OCI-LY1 (cell line): ENCODE results near the gene PCBP3.

Source experiments
- H2AFZ ChIP-seq: fragments of 200-600 bp; sonication (generic), shearing (Covaris generic); 2 replicates; pipeline ENCODE4 v1.6.0; 2014; ENCODE audit warnings: antibody characterized with exemption, mild to moderate bottlenecking, low read length
- H3F3A ChIP-seq: fragments of 200-600 bp; sonication (generic), shearing (Covaris generic); 2 replicates; pipeline ENCODE4 v1.6.0; 2014; ENCODE audit warnings: mild to moderate bottlenecking, antibody characterized with exemption, low read length, moderate library complexity; ENCODE audit not compliant: insufficient read depth
- H3K27ac ChIP-seq: fragments of 200-600 bp; sonication (generic); 2 replicates; pipeline ENCODE4 v1.5.1; 2014; ENCODE audit warnings: low read length, mixed run types, mild to moderate bottlenecking, low read depth; ENCODE audit not compliant: poor library complexity, severe bottlenecking
- H3K27me3 ChIP-seq: fragments of 200-600 bp; sonication (generic); 2 replicates; pipeline ENCODE4 v1.6.0; 2014; ENCODE audit warnings: antibody characterized with exemption, mild to moderate bottlenecking, low read length, moderate library complexity; ENCODE audit not compliant: insufficient read depth
- H3K36me3 ChIP-seq: fragments of 200-600 bp; sonication (generic); 2 replicates; pipeline ENCODE4 v1.6.1; 2014; ENCODE audit warnings: mild to moderate bottlenecking, antibody characterized with exemption, low read length, moderate library complexity, mixed read lengths; ENCODE audit not compliant: insufficient read depth
- H3K4me1 ChIP-seq: fragments of 200-600 bp; sonication (generic); 2 replicates; pipeline ENCODE4 v1.5.1; 2014; ENCODE audit warnings: mild to moderate bottlenecking, low read length, moderate library complexity; ENCODE audit not compliant: insufficient read depth, severe bottlenecking
- H3K4me2 ChIP-seq: fragments of 200-600 bp; sonication (generic), shearing (Covaris generic); 2 replicates; pipeline ENCODE4 v1.6.1; 2014; ENCODE audit warnings: low read length
- H3K4me3 ChIP-seq: fragments of 200-600 bp; sonication (generic); 2 replicates; pipeline ENCODE4 v1.5.1; 2014; ENCODE audit warnings: low read length, low read depth, mild to moderate bottlenecking, mixed read lengths; ENCODE audit not compliant: poor library complexity, severe bottlenecking
- H3K79me2 ChIP-seq: fragments of 200-600 bp; shearing (Covaris generic); 2 replicates; pipeline ENCODE4 v1.6.1; 2016; ENCODE audit warnings: mixed run types, low read length, mixed read lengths; ENCODE audit not compliant: insufficient read depth
- H3K9ac ChIP-seq: fragments of 200-600 bp; sonication (generic), shearing (Covaris generic); 2 replicates; pipeline ENCODE4 v1.6.1; 2014; ENCODE audit warnings: mild to moderate bottlenecking, low read length, mixed read lengths
- H3K9me2 ChIP-seq: fragments of 200-600 bp; sonication (generic), shearing (Covaris generic); 2 replicates; pipeline ENCODE4 v1.6.1; 2014; ENCODE audit warnings: low read depth, mild to moderate bottlenecking, low read length, mixed read lengths
- H3K9me3 ChIP-seq: fragments of 200-600 bp; shearing (Covaris generic); 2 replicates; pipeline ENCODE4 v1.6.1; 2014; ENCODE audit warnings: low read length, mixed read lengths
- H4K20me1 ChIP-seq: fragments of 200-600 bp; sonication (generic), shearing (Covaris generic); 2 replicates; pipeline ENCODE4 v1.6.0; 2016; ENCODE audit warnings: mild to moderate bottlenecking, low read length; ENCODE audit not compliant: insufficient read depth
- EZH2 ChIP-seq: fragments of 200-600 bp; sonication (generic), shearing (Covaris generic); IDR thresholded peaks from 2 replicates; pipeline ENCODE4 v1.8.0; 2017; ENCODE audit warnings: borderline replicate concordance, mixed run types, mild to moderate bottlenecking, antibody characterized with exemption, low read length, moderate library complexity, mixed read lengths
- TF ChIP-seq, protein P1 (sequence below): fragments of 200-600 bp; sonication (generic), shearing (Covaris generic); IDR thresholded peaks from 2 replicates; pipeline ENCODE4 v1.5.1; 2017; ENCODE audit warnings: mild to moderate bottlenecking, antibody characterized with exemption, low read length, moderate library complexity, mixed read lengths

Gene PCBP3

DNA sequence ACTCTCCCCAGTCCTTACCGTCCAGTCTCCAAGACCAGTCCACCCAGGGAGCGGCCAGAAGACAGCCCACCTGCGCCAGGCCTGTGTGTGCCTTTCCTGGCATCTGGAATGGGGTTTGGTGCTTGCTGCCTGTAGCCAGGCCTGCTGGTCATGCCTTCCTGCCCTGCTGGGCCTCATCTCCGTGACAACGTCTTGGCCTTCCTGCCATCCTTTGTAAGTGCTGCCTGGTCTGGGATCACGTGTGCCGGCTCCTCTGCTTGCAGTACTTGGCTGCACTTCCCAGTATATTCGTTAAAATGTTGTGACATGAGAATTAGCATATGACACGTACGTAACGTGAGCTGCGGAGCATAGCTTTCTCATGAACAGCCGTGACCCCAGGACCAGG is 192.7 kb downstream of the PCBP3 start:
- Histone ChIP-seq H2AFZ (no peak overlapping the region), H3K4me1 (no peaks in the 10 kb centered on the region), H3K4me3 (no peak overlapping the region), H3K9ac (no peak overlapping the region), H3F3A (no peaks in the 10 kb centered on the region), H3K27ac (no peak overlapping the region), H3K36me3 (no peaks in the 10 kb centered on the region), H3K4me2 (no peak overlapping the region), H3K9me3 (peaks cover 2% of the 10 kb centered on the region; the same call in 1 of the 2 replicates), H3K79me2 (no peaks in the 10 kb centered on the region), H4K20me1 (no peaks in the 10 kb centered on the region), H3K9me2 (no peaks in the 10 kb centered on the region), H3K27me3 (no peaks in the 10 kb centered on the region)
- TF ChIP-seq, protein P1, sequence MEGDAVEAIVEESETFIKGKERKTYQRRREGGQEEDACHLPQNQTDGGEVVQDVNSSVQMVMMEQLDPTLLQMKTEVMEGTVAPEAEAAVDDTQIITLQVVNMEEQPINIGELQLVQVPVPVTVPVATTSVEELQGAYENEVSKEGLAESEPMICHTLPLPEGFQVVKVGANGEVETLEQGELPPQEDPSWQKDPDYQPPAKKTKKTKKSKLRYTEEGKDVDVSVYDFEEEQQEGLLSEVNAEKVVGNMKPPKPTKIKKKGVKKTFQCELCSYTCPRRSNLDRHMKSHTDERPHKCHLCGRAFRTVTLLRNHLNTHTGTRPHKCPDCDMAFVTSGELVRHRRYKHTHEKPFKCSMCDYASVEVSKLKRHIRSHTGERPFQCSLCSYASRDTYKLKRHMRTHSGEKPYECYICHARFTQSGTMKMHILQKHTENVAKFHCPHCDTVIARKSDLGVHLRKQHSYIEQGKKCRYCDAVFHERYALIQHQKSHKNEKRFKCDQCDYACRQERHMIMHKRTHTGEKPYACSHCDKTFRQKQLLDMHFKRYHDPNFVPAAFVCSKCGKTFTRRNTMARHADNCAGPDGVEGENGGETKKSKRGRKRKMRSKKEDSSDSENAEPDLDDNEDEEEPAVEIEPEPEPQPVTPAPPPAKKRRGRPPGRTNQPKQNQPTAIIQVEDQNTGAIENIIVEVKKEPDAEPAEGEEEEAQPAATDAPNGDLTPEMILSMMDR: no peak
- TF ChIP-seq EZH2: no peak

DNA sequence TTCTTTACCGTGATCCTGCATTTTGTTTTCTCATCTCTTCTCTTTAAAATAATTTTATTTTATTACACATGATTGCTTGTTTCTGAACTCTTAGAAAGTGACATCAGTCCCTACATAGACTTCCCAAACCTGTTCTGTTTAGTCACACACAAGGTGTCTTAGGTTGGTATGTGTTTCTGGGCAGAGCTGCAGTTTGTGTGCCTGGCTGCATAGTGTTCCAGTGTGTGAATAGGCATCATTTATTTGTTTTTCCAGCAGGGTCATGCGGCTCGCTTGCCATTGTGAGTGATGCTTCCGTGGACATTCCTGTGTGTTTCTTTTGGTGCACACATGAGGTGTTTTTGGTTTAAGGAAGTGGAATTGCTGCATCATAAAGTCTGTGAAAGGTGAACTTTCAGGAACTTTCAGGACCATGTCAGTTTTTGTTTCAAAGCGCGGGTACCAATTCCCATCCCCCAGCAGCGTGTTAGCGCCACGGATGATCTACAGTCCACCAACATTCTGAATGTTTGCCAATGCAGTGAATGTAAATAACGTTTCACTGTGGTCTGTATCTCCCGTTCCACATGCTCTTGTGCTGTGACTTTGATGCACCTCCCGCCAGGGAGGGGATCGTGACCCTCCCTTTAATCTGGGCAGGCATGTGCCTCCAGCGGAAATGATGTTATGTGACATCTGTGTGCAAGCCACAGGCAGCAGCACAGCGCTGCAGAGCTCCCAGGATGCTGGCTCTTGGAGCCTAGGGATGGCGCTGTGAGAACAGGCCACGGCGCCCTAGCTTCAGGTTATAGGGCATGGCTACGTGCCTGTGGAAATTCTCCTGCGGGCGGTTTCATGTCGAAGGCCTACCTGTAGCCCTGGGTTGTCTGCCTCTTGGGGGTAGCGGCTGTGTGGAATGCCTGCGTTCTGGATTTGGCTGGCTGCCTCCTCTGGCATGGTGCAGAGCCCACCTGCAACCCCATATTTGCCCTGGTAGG is 193.5 kb downstream of the PCBP3 start:
- H3K4me1 ChIP-seq: no peaks in the 10 kb centered on the region
- H3F3A ChIP-seq: no peaks in the 10 kb centered on the region
- H3K79me2 ChIP-seq: no peaks in the 10 kb centered on the region
- H4K20me1 ChIP-seq: no peaks in the 10 kb centered on the region
- no peaks in the 10 kb centered on the region for H3K36me3 ChIP-seq
- H3K9me2 ChIP-seq: no peaks in the 10 kb centered on the region
- H3K27ac ChIP-seq: no peak overlapping the region
- no peaks in the 10 kb centered on the region for H3K27me3 ChIP-seq
- H3K4me3 ChIP-seq: no peak overlapping the region
- H3K4me2 ChIP-seq: no peak overlapping the region
- TF ChIP-seq EZH2: no peak
- TF ChIP-seq, protein P1: no peak
- H3K9ac ChIP-seq: no peak overlapping the region
- H2AFZ ChIP-seq: no peak overlapping the region
- H3K9me3 ChIP-seq: peaks cover 2% of the 10 kb centered on the region; the same call in 1 of the 2 replicates

DNA sequence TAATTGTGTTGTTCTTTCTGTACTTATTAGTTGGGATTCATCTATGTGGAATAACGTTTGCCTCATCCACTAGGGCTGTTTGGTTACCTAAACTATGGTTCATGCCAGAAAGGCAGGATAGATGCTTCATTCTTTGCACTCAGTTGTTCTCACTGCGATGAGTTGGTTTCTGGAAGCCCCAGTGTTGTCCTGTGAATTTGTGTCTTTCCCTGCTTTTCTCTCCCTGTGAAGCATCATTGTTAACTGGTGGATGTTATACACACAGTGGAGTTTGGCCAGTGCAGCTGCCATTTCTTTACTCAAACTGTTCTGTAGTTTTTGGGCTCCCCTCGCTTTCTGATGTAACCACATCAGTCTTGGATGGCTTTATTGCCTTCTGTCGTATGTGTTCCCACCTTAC is 194.4 kb downstream of the PCBP3 start:
- Histone ChIP-seq H3K27ac (no peak overlapping the region), H3K9me2 (no peaks in the 10 kb centered on the region), H3K4me1 (no peaks in the 10 kb centered on the region), H4K20me1 (no peaks in the 10 kb centered on the region), H3F3A (no peaks in the 10 kb centered on the region), H2AFZ (no peak overlapping the region), H3K4me3 (no peak overlapping the region), H3K27me3 (no peaks in the 10 kb centered on the region), H3K9ac (no peak overlapping the region), H3K9me3 (peaks cover 2% of the 10 kb centered on the region; the same call in 1 of the 2 replicates), H3K4me2 (no peak overlapping the region), H3K79me2 (no peaks in the 10 kb centered on the region), H3K36me3 (no peaks in the 10 kb centered on the region)
- TF ChIP-seq, protein P1: no peak
- TF ChIP-seq EZH2: no peak
